GM19328 (cell line): Measurements from ENCODE around the gene EXOC8.

ENCODE experiments used
- ATAC-seq: cut with Tn5 transposase; IDR thresholded peaks from one replicate; pipeline ENCODE4 v1.9.1; 2021; ENCODE audit warnings: mild to moderate bottlenecking, moderate library complexity; ENCODE audit not compliant: unreplicated experiment

EXOC8 gene

GRCh38 chr1:231318015-231318355 lies 19.7 kb downstream of the EXOC8 start:
- ATAC-seq, result no peak

GRCh38 chr1:231317306-231318014 lies 20.2 kb downstream of the EXOC8 start:
- no peak for ATAC-seq

- no peak for ATAC-seq
Observed at GRCh38 chr1:231315887-231316286, 21.8 kb downstream of the EXOC8 start.

- ATAC-seq, result no peak
Observed at GRCh38 chr1:231313661-231314060, 24.0 kb downstream of the EXOC8 start.

- no peak for ATAC-seq
Observed at GRCh38 chr1:231312432-231312788, 25.2 kb downstream of the EXOC8 start.

GRCh38 chr1:231311720-231312431 lies 25.8 kb downstream of the EXOC8 start:
- ATAC-seq, result no peak

GRCh38 chr1:231310391-231310934 lies 27.2 kb downstream of the EXOC8 start:
- ATAC-seq, result no peak

GRCh38 chr1:231301990-231302389 lies 35.7 kb downstream of the EXOC8 start:
- ATAC-seq, result no peak

- ATAC-seq, result no peak
Observed at GRCh38 chr1:231295938-231296337, 41.7 kb downstream of the EXOC8 start.

GRCh38 chr1:231286603-231287002 lies 51.0 kb downstream of the EXOC8 start:
- ATAC-seq, result no peak

GRCh38 chr1:231284441-231284840 lies 53.2 kb downstream of the EXOC8 start:
- no peak for ATAC-seq
